Ishikawa (cell line): ENCODE results near the gene RBFA.

ENCODE experiments used
- CEBPB ChIP-seq: IDR thresholded peaks from 2 replicates; pipeline ENCODE4 v1.6.1; 2012
- CREB1 ChIP-seq: IDR thresholded peaks from 2 replicates; pipeline ENCODE4 v1.6.1; 2012; ENCODE audit warnings: low read depth
- EGR1 ChIP-seq: IDR thresholded peaks from 2 replicates; pipeline ENCODE4 v1.6.1; 2012
- EP300 ChIP-seq: IDR thresholded peaks from 2 replicates; pipeline ENCODE4 v1.6.1; 2012; ENCODE audit warnings: borderline replicate concordance
- FOXM1 ChIP-seq: IDR thresholded peaks from 2 replicates; pipeline ENCODE4 v1.6.1; 2012; ENCODE audit warnings: low read depth, borderline replicate concordance
- MAX ChIP-seq: IDR thresholded peaks from 2 replicates; pipeline ENCODE4 v1.6.1; 2012
- NFIC ChIP-seq: IDR thresholded peaks from 2 replicates; pipeline ENCODE4 v1.6.1; 2012
- RAD21 ChIP-seq: IDR thresholded peaks from 2 replicates; pipeline ENCODE4 v1.6.1; 2012; ENCODE audit warnings: low read depth
- REST ChIP-seq: IDR thresholded peaks from 2 replicates; pipeline ENCODE4 v1.6.1; 2012; ENCODE audit warnings: low read depth, mild to moderate bottlenecking
- TAF1 ChIP-seq: IDR thresholded peaks from 2 replicates; pipeline ENCODE4 v1.6.1; 2012; ENCODE audit warnings: low read depth, mild to moderate bottlenecking
- TCF12 ChIP-seq: IDR thresholded peaks from 2 replicates; pipeline ENCODE4 v1.6.1; 2012; ENCODE audit warnings: low read depth
- TEAD4 ChIP-seq: IDR thresholded peaks from 2 replicates; pipeline ENCODE4 v1.6.1; 2012
- USF1 ChIP-seq: IDR thresholded peaks from 2 replicates; pipeline ENCODE4 v1.6.1; 2012
- YY1 ChIP-seq: IDR thresholded peaks from 2 replicates; pipeline ENCODE4 v1.6.1; 2012; ENCODE audit warnings: low read depth
- ZBTB7A ChIP-seq: IDR thresholded peaks from 2 replicates; pipeline ENCODE4 v1.6.1; 2012; ENCODE audit warnings: low read depth

The RBFA gene

GRCh38 chr18:80000877-80001276 is 33.4 kb upstream of the RBFA start:
- no peak for TF ChIP-seq YY1
- no peak for TF ChIP-seq REST
- no peak for TF ChIP-seq ZBTB7A
- TF ChIP-seq MAX, result no peak
- TF ChIP-seq TCF12, result no peak
- TF ChIP-seq CEBPB, result no peak
- no peak for TF ChIP-seq RAD21
- TF ChIP-seq USF1, result no peak
- no peak for TF ChIP-seq EP300
- TF ChIP-seq CREB1, result no peak
- no peak for TF ChIP-seq NFIC
- no peak for TF ChIP-seq FOXM1

GRCh38 chr18:80002468-80002867 is 31.8 kb upstream of the RBFA start:
- TF ChIP-seq CREB1 (no peak), EGR1 (no peak)

- TF ChIP-seq NFIC, result no peak
- TF ChIP-seq CREB1, result no peak
- TF ChIP-seq RAD21, result no peak
- no peak for TF ChIP-seq REST
- TF ChIP-seq TAF1, result no peak
- TF ChIP-seq EP300, result no peak
- no peak for TF ChIP-seq TEAD4
- no peak for TF ChIP-seq USF1
- TF ChIP-seq CEBPB, result no peak
- no peak for TF ChIP-seq MAX
Observed at GRCh38 chr18:80004600-80005342, 29.5 kb upstream of the RBFA start.

- no peak for TF ChIP-seq NFIC
- TF ChIP-seq YY1, result no peak
- no peak for TF ChIP-seq RAD21
- no peak for TF ChIP-seq TAF1
- TF ChIP-seq USF1, result no peak
- TF ChIP-seq REST, result no peak
- TF ChIP-seq EP300, result no peak
- no peak for TF ChIP-seq FOXM1
- TF ChIP-seq CEBPB, result no peak
- TF ChIP-seq TCF12, result no peak
- TF ChIP-seq TEAD4, result no peak
- no peak for TF ChIP-seq MAX
- TF ChIP-seq CREB1, result no peak
- TF ChIP-seq EGR1, result no peak
- TF ChIP-seq ZBTB7A, result no peak
Observed at GRCh38 chr18:80006724-80007123, 27.5 kb upstream of the RBFA start.
